Islet precursor cell (in vitro differentiated cells): ENCODE results near the gene LRRC63.
"Not testable (repeated sequence)": the region's sequence is repeated elsewhere in the genome, so short reads cannot be mapped to it uniquely, and the experiment has no call there.

Experiments used
- DNase-seq: peaks from one replicate; pipeline ENCODE4 v3.0.0-alpha.2; 2018

LRRC63 gene, protein sequence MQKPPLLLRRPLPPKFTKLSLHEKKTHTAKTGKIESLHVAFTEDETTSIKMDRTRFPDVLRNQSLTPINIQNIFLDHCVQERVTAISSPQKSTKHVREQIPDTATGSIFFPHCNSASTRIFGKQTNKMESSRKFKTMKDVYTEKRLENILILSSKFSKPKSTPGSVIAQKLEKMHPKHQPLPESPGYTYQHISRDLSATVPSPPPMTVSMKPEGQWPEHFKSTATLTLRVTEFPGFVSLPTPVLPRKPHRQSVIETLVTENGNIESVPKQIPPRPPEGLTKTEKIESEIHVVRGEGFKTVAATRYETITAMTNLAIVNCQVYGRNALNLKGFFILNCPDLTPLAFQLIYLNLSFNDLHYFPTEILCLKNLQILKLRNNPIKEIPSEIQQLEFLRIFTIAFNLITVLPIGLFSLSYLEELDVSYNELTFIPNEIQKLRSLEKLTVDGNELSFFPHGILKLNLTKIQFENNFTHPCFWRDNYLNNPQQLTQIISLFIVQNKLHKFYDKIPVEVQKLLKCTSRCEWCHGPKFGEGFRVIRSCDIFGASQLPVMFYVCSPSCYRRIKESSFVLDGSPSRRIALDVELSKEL

DNA sequence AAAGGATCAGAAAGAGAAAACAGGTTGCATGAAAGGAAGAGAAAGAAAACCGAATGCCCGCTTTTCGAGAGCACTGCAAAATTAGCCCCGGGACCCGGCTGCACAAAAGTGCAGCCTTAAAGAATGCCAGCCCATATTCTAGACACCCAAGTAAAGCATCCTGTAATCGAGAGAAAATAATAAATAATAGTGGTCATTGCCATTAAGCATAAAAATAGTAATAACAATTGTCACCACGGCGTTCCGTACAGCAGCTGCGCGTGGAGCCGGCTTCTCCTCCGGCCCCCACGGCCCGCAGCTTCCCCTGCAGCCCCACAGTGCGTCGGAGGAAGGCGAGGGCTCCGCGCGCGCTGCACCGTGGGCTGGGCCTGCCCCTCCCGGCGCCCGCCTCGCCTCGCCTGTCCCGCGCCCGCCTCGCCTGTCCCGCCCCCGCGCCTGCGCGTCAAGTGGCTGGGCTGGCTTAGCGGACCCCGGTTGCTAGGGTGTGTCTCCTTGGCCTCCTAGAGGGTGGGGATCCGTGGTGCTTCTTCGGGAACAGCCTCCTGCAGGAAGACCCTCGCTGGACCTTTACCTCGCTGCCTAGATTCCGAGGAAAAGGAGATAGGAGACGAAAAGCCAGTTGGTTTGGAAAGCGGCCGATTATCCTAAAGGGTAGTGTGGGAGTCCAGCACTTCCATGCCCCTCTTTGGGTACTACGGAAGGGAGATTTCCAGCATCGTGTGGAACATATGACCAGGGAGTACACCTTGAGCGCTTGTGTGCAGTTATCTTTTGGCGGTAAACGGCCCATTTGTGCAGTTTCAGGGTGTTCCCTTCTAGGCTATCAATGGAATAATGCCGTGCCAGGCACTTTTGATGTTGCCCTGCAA, at the start of gene LRRC63:
Gene LRRC63, plus strand, starts transcription at position 446 of the 869 bp plus-strand sequence. CDS start 1,107 bp downstream, outside the sequence.
- DNase-seq, result peak; percentile 91

DNA sequence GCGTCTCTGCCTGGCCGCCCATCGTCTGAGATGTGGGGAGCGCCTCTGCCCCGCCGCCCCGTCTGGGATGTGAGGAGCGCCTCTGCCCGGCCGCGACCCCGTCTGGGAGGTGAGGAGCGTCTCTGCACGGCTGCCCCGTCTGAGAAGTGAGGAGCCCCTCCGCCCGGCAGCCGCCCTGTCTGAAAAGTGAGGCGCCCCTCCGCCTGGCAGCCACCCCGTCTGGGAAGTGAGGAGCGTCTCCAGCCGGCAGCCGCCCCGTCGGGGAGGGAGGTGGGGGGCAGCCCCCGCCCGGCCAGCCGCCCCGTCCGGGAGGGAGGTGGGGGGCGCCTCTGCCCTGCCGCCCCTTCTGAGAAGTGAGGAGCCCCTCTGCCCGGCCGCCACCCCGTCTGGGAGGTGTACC, 49.0 kb upstream of the LRRC63 start:
- not testable (repeated sequence) for DNase-seq

DNA sequence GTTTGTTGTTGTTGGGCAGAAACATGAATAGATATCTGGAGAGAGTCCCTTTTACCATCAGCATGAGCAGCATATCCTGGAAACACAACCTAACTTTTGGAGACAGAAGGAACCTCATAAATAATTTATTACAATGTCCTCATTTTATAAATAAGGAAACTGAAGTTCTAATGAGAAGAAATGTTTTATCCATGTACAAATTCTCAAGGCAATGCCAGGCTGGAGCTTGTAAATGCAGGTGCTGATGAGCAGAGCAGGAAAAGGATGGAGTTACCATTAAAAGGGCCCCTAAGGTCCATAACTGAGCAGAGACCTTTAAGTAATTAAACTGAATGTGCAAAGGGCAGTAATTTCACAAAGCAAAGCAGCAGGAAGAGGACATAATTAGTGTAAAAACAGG, 47.1 kb upstream of the LRRC63 start:
- DNase-seq, result no peak

DNA sequence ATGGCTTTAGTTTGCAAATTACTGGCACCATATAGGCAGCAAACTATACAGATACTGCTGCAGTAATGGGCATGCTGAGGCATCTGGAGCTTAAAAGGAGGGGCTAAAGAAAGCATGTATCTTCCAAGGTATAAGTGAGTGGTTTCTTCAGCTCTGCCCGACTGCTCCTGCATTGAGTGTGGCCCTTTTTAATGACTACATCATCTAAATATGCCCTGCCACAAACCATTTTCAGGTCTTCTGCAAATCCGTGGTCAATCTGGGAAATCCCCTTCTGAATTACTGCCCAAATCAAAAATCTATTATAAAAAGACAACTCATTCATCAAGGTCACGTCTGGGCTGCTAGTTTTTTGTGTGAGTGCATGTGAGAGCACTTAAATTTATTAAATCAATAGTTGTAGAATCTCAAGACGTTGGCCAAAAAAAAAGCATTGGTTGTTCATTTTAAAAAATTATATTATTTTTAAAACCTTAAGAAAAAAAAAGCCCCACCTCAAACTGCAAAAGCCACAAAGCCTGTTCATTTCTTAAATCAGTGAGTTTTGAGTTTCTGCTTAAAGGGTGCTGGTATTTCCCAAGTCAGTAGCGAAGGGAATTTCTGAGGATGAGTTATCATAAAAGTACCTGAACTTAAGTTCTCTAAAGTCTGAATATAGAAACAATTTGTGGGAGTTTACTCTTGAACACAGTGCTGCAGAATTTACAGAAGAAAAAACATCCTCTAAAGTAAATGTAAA, 46.1 kb upstream of the LRRC63 start:
- DNase-seq, result no peak

DNA sequence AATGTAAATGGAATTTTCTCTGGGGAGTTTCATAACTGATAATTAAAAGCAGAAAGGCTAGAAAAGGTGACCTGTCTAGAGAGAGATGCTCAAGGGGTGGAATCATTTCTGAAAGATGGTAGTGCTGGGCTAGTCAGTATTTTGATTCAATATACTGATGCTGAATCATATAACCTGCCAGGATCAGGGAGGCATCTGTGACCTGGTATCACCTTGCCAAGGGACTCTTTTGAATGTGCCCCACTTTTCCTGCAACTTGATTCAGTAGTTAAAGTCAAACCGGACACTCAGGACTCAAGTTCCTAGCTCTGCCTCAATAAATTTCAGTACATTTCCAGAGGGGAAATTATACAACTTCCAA, 45.5 kb upstream of the LRRC63 start:
- DNase-seq, result no peak

DNA sequence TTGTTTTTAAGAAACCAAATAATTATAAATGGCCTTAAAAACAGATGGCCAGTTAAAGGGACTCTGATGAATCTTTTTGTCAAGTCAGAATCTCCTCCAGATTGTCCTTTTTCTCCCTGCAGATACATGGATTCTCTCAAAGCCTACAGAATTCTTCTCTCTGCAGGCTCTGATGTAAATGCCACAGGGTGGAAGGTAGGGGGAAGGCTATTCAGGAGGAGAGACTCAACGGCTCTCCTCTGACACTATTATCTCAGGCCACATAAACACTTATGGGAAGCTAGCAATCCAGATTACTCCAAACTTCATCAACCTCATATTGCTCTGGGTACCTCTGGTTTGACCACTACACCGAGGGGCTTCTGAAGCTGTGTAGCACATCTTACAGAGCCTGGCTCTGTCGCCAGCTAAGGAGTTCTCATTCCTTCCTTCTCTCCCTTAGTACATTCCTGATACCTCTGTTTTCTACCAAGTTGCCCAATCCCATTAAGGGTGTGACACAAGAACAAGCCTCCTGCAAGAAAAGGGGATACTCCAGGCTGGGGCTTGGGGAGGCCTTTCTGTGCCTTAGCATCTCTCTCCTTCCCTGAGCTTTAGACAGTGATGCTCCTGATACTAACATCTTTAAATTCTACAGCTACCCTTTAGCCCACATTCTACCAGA, 44.6 kb upstream of the LRRC63 start:
- DNase-seq, result no peak

DNA sequence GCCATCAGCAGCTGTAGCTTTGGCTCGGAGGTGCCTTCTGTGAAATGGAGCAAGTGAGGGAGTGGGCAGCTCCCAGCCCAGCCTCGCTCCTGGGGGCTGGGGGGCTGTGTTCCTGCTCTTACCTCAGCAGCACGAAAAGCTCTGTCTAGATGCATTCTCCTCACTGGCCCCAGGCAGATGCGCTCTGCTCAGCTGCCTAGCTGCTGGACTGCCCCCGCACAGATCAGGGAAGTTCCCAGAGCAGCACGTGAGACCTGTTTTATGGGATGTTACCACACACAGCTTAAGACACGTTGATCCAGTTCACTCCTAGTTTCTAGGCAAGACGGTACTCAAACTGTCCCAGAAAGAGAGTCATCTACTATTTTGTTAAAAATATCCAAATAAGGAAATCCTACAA, 43.4 kb upstream of the LRRC63 start:
- DNase-seq, result peak; percentile 85

DNA sequence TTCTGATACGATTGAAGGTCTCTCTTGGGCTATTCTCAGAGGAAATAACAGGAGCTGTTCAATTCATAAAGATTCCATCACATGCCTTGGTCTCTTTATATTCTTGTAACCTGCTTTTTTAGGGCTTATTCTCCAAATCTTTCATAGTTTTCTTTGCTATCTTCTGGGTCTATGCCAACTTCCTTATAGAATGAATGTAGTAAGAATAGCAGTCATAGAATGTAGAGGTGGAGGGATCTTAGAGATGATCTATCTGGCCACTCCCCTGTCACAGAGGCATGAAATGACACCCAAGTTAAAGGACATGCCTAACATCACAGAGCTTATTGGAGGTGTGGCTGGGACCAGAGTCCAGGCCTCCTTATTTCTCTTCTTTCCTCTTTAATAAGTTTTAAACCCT, 42.9 kb upstream of the LRRC63 start:
- DNase-seq, result no peak

DNA sequence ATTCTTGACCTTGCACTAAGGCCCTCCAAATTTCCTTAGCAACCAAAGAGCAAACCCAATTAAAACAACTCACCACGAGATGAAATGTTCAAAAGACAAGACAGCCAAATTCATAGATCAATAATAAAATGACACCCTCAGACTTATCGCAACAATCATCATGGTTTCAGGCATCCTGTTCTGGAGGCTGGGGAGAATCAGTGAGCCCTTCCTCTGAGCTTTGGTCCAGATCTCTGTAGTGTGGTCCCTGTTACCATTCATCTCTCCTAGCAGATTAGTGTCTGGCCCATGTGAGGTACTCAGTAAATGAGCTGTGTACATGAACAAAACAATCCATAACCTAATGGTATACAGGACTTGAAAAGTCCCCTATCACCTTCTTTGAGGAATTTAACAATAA, 42.0 kb upstream of the LRRC63 start:
- no peak for DNase-seq

DNA sequence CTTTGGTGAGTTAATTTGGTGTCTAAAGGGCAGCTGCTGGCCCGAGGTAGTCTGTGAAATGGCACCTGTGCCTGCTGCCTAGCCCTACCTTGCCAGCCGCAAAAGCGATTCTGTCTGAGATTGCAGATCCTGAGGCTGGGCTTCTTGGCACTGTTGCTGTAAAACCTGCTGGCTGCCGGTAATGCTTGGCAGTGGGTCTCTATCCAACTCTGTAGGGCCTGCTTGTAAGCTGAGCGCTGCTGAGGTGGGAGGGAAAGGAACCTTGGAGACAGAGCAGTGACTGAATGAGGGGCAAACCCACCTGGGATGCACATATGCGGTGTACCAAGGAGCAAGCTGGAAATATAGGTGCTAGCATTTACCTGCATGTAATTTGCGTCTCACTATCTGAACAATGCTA, 41.5 kb upstream of the LRRC63 start:
- DNase-seq, result no peak

DNA sequence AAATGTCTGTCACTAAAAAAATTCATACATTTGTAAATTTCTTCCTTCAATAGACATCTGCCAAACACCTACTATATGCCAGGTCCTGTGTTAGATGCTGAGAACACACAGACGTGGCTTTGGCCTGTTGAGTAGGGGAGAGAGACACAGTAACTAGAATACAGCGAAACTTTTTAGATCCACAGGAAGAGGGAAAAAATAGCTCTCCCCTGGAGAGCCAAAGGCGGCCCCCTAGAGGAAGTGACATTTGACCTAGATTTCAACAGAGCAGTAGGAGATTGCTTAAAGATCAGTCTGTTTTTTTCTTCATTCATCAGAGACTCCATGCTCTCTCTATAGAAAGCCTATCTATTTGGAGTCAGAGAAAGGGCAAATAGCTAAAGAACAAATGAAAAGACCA, 41.0 kb upstream of the LRRC63 start:
- DNase-seq, result no peak

DNA sequence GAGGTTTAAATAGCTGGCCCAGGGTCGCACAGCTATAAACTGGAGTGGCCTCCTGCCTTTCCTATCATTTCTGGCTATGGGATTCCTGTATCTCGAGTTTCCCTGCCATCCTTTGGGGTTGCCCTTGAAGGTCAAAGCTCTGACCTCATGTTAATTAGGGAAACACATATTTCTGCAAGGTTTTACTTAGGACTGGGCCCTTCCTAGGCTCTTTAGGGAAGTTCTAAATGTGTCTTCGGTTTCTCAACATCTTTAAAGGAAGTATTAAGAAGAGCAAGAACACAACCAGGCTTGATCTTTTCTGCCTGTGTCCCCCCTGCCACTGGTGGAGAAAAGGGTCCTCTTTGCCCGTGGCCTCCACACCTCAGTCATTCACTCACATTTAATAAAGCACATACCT, 40.5 kb upstream of the LRRC63 start:
- no peak for DNase-seq

DNA sequence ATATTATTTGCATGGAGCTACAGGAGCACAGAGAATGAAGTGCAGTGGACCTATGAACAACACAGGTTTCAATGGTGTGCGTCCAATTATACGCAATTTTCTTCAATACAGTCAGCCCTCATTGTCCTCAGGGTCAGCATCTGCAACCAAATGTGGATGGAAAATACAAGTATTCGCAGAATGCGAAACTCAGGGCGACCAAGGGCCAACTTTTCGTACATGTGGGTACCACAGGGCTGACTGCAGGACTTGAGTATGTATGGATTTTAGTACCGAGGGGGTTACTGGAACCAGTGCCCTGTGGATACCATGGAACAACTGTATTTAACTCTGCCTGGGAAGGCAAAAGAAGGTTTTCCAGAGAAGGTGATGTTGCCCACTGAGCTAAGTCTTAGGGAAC, 40.0 kb upstream of the LRRC63 start:
- no peak for DNase-seq

DNA sequence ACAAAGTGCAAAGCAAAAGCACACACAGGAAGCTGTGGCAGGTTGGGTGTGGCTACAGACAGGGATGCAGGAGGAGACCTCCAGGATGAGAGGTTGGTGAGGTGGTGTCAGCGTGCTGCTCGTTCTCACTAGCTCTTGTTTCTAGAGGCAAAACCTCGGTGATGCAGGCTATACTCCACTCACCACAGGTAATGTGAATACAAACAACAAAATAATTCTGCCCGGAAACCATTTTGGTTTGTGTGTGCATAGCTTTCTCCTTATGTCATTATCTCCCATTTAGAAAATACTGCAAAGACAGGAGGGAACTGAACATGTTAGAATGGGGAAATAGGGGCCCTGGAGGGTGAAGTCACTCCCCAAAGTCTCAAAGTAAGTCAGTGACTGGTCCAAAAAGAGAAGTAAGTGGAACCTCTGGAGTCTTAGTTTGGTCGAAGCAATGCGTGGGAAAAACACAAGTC, 39.2 kb upstream of the LRRC63 start:
- no peak for DNase-seq

DNA sequence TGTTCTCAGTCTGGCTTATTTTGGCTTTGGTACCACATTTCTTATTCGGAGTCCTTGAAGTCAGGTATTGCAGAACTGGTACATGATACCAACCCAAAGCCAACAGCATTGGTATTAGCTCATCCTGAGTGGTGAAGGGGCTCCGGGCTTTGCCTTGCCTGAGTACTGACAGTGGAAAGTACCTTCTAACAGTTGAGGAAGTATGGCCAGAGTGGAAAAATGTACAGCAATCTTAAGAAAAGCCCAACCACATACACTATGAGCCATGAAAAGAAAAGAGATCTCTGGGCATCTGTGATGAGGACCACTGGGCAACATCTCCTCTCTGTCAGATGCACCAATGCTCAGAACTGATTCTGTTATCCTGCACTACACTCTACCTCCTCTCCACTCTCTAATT, 38.1 kb upstream of the LRRC63 start:
- no peak for DNase-seq

DNA sequence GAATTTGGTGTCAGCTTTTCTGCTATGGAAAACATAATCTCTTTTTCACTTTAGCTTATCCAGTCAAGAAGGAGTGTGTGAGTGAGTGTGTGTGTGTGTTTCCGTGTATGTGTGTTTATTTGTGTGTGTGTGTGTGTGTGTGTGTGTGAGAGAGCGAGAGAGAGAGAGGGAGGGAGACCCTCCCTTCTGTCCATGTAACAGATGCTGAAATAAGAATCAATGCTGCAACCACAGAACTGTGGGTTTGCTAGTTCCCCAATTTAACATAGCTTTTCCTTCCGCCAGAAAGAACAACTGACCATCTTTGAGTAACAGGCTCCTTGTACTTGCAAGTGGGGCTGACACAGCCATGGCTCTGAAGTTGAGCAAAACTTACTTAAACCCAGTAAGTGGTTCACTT, 35.0 kb upstream of the LRRC63 start:
- DNase-seq, result no peak

DNA sequence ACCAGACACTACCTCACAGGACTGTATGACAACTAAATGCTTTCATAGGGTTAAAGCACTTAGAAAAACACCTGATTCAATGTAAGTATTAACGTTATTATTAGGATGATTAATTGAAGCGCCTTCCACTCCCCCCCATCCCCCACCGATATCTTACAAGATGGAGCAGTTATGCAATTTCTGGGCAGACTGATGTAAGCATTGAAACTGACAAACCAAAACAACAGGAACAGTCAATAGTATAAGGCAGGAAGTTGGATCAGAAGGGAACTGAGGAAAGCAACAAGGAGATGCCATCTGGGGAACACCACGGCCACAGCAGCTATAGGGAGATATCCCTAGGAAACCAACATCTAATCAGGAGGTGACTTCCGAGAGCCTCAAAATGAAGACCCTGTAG, 33.6 kb upstream of the LRRC63 start:
- DNase-seq, result no peak

DNA sequence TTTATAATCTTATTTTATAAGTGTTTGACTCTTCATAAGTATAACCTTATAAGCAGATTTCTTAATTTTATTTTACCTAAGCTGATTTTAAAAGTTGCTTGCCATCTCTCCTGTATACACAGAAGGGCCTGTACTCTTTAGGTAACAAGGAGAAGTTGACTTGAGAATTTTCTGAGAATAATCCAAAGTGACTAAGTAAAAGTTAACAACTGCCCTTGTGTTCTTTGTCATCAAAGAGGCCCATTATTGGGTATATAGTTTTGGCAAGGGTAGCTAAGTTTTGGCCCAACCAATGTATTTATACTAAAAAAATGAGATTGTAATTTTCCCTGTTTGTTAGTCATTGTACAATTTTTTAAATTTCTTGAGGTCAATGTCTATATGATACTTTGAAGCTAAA, 32.9 kb upstream of the LRRC63 start:
- no peak for DNase-seq

DNA sequence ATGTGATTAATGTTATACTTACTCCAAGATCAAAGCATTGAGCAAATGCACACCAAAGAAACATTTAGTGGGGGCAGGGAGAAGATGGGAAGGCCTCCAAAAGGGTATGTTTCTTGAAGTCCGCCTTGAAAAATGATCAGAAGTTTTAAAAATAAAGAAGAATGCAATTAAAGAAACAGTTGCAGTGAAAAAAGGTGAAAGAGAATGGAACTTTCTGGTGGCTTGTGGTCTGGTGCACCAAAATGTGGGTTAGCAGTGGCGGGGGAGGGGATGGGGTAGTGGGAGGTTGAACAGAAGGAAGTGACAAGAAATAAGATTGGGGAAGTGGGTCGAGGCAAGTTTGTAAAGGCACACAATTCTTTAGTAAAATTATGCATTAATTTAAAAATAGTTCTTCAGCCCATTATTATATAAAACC, 32.2 kb upstream of the LRRC63 start:
- DNase-seq, result no peak

DNA sequence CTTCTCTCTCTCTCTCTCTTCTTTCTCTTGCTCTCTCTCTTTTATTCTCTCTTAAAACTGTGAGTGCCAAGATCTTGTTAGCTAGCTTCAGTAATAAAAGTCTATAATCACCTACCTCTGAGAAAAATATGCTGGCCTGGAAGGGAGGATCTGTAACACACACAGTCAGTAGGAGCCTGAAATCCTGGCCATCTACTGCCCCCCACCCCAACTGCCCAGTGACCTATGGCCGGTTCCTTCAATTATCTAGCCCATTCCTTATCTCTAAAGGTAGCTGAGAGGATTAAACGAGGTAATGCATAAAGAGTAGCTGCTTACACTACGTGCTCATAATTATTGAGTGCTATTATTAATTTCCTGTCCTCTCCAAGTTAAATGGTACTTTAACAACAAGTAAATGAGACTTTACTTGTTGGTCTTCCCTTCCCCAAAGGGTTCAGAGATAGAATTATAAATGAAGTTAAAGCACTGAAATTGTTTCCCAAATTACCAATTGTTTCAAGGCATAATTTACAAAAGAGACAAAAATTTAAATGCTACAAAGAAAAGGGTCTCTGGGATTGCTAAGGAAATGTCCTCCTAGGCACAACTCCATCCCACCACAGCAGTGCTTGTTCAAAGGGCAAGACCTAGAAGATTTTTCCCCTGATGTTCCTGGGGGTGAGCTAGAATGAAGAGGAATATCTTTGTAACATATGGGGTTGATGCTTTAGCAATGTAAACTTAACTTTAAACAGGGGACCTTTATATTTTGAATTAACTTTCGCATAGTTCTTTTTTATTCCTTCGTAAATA, 31.6 kb upstream of the LRRC63 start:
- no peak for DNase-seq

DNA sequence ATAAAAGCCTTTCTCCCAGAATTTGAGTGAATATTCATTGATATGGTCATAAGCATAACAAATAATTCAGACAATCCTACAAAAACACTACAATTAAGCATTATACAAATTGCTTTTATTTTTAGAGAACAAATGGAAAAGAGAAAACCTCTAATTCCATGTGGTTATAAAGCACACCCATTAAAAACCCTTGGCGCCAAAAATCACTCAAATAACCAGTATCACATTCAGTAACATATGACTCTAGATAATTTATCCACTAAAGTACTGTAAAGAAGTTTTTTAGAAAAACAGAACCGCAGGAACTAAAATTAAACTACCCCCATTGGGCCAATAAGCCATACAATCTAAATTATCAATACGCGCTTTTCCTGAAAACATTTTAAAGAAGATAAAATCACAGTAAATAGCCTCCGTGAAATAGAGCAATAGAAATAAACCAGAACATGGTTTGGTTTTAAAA, 30.3 kb upstream of the LRRC63 start:
- no peak for DNase-seq
